ENCODE measurements around the gene RNF8. TPM values are rescaled to one million over a fixed set of nuclear protein-coding genes. Genes with fewer than 3 reads are reported as not detected.

The RNF8 gene
- total RNA-seq, 1 donor, result 16.6 TPM

GRCh38 chr6:37365791-37366190 lies 12.0 kb downstream of the RNF8 start:
- Histone ChIP-seq H3K27me3 (ENCODE audit: insufficient read depth, low read length) (no peaks in the 10 kb centered on the region), H3K27ac (ENCODE audit: low read depth, low read length) (no peak overlapping the region), H2AFZ (ENCODE audit: low read length) (no peak overlapping the region), H3K4me3 (ENCODE audit: insufficient read depth, low read length) (no peak overlapping the region), H4K20me1 (ENCODE audit: insufficient read depth, low read length) (peaks cover 19% of the 10 kb centered on the region), H3K79me2 (ENCODE audit: insufficient read depth, low read length) (peaks cover 17% of the 10 kb centered on the region), H3K9me3 (ENCODE audit: low read depth, low read length) (no peaks in the 10 kb centered on the region), H3K4me1 (ENCODE audit: insufficient read depth, low read length) (peaks cover 24% of the 10 kb centered on the region), H3K36me3 (ENCODE audit: insufficient read depth, low read length) (peaks cover 24% of the 10 kb centered on the region), H3K4me2 (ENCODE audit: insufficient read depth, low read length) (no peak overlapping the region)
- peak; percentile 43 for TF ChIP-seq CTCF (IDR thresholded peaks at IDR 0.05; ENCODE audit: extremely low read depth, low read depth, low read length)
- no peak for DNase-seq (ENCODE audit: insufficient read length, low spot score, missing footprints)

DNA sequence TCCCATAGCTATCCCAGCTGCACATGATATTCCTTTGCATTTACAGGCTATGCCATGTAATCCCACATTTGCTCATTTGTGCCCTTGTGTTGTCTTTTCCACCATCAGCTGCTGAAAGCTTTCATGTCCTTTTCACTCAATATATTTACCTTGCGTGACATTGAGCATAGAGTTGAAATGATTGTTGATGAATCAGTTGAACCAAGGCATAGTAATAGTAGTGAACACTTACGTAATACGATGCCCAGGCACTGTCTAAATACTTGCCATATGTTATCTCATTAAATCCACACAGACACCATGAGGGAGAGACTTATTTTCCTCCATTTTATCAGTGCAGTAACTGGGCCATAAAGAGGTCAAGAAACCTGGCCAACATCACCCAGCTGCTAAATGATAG lies 13.1 kb downstream of the RNF8 start:
- H3K27me3 ChIP-seq (ENCODE audit: insufficient read depth, low read length), result no peaks in the 10 kb centered on the region
- no peak overlapping the region for H2AFZ ChIP-seq (ENCODE audit: low read length)
- H3K4me3 ChIP-seq (ENCODE audit: insufficient read depth, low read length), result no peak overlapping the region
- H3K4me2 ChIP-seq (ENCODE audit: insufficient read depth, low read length), result no peak overlapping the region
- peaks cover 23% of the 10 kb centered on the region for H4K20me1 ChIP-seq (ENCODE audit: insufficient read depth, low read length)
- DNase-seq (ENCODE audit: insufficient read length, low spot score, missing footprints), result no peak
- H3K27ac ChIP-seq (ENCODE audit: low read depth, low read length), result peak overlapping the region; percentile 0
- H3K36me3 ChIP-seq (ENCODE audit: insufficient read depth, low read length), result peaks cover 24% of the 10 kb centered on the region
- H3K79me2 ChIP-seq (ENCODE audit: insufficient read depth, low read length), result peaks cover 22% of the 10 kb centered on the region
- TF ChIP-seq CTCF (IDR thresholded peaks at IDR 0.05; ENCODE audit: extremely low read depth, low read depth, low read length), result no peak
- peaks cover 24% of the 10 kb centered on the region for H3K4me1 ChIP-seq (ENCODE audit: insufficient read depth, low read length)
- H3K9me3 ChIP-seq (ENCODE audit: low read depth, low read length), result no peaks in the 10 kb centered on the region

DNA sequence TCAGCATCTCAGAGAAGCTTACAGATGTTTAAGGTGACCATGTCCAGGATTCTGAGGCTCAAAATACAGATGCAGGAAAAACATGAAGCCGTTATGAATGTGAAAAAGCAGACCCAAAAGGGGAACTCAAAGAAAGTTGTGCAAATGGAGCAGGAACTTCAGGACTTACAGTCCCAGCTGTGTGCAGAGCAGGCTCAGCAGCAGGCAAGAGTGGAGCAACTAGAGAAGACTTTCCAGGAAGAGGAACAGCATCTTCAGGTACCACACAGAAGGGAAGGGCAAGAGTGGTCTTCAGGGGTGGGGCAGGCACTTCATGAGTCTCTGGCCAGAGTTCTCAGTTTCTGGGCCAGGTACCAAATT lies 15.2 kb downstream of the RNF8 start:
- H3K27me3 ChIP-seq (ENCODE audit: insufficient read depth, low read length), result no peaks in the 10 kb centered on the region
- H4K20me1 ChIP-seq (ENCODE audit: insufficient read depth, low read length), result peaks cover 23% of the 10 kb centered on the region
- H3K79me2 ChIP-seq (ENCODE audit: insufficient read depth, low read length), result peaks cover 19% of the 10 kb centered on the region
- no peak overlapping the region for H3K4me2 ChIP-seq (ENCODE audit: insufficient read depth, low read length)
- TF ChIP-seq CTCF (IDR thresholded peaks at IDR 0.05; ENCODE audit: extremely low read depth, low read depth, low read length), result no peak
- H3K27ac ChIP-seq (ENCODE audit: low read depth, low read length), result no peak overlapping the region
- H3K4me3 ChIP-seq (ENCODE audit: insufficient read depth, low read length), result no peak overlapping the region
- no peak overlapping the region for H2AFZ ChIP-seq (ENCODE audit: low read length)
- no peaks in the 10 kb centered on the region for H3K9me3 ChIP-seq (ENCODE audit: low read depth, low read length)
- no peak for DNase-seq (ENCODE audit: insufficient read length, low spot score, missing footprints)
- peaks cover 9% of the 10 kb centered on the region for H3K36me3 ChIP-seq (ENCODE audit: insufficient read depth, low read length)
- H3K4me1 ChIP-seq (ENCODE audit: insufficient read depth, low read length), result peaks cover 24% of the 10 kb centered on the region

DNA sequence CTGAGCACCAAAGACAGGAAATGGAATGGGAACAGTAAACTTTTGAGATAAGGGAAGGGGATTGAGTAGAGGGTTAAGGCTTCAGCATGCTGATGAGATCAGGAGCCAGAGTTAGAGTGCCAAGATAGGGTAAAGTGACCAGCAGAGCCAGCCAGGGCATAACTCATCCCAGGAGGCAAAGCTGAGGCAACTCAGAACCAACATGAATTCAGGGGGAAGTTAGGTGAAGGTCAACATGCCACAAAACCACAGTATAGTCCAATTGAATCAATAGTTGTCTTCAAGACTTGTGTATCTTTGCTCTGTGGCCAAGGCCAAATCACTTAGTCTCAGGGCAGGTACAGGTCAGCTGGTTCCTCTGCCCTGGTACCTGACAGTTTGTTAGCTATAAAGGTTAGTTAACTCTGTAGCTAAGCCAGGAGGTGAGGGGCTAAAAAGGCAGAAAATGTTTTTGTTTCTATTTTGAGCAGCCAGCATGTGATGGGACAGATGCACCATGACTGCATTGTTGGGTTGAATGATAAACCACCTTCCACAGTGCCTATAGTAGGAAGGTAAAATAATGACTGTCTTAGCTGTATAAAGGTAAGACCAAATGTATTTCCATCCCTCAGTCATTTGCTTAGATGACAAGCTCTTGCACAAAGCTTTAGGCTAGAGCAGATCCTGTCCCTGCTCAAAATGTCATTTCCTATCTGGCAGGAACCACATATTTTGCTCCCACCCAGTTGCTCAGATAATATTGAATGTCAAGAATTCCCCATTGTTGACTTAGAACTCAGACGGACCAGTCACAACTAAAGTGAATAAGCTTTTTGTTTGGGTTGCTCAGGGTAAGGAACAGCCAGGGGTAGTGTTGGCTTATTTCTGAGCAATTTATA lies 15.8 kb downstream of the RNF8 start:
- H4K20me1 ChIP-seq (ENCODE audit: insufficient read depth, low read length), result peaks cover 23% of the 10 kb centered on the region
- H3K27me3 ChIP-seq (ENCODE audit: insufficient read depth, low read length), result no peaks in the 10 kb centered on the region
- H3K4me1 ChIP-seq (ENCODE audit: insufficient read depth, low read length), result peaks cover 24% of the 10 kb centered on the region
- peaks cover 9% of the 10 kb centered on the region for H3K36me3 ChIP-seq (ENCODE audit: insufficient read depth, low read length)
- peak; percentile 63 for DNase-seq (ENCODE audit: insufficient read length, low spot score, missing footprints)
- H3K4me3 ChIP-seq (ENCODE audit: insufficient read depth, low read length), result no peak overlapping the region
- no peak overlapping the region for H3K4me2 ChIP-seq (ENCODE audit: insufficient read depth, low read length)
- peaks cover 19% of the 10 kb centered on the region for H3K79me2 ChIP-seq (ENCODE audit: insufficient read depth, low read length)
- H3K9me3 ChIP-seq (ENCODE audit: low read depth, low read length), result no peaks in the 10 kb centered on the region
- TF ChIP-seq CTCF (IDR thresholded peaks at IDR 0.05; ENCODE audit: extremely low read depth, low read depth, low read length), result no peak
- no peak overlapping the region for H3K27ac ChIP-seq (ENCODE audit: low read depth, low read length)
- H2AFZ ChIP-seq (ENCODE audit: low read length), result no peak overlapping the region

Measured in osteoblast (primary cell).